ENCODE results near the gene SNRK.
A peak's percentile ranks its signal among the peaks of the same experiment; 100 is the strongest.

Gene SNRK

GRCh38 chr3:43286841-43287499 lies 630 bp downstream of the SNRK start:
- peak; percentile 7 for ATAC-seq
- H3K36me3 Mint-ChIP-seq (ENCODE audit: low read depth), result peaks cover 7% of the 10 kb centered on the region
- peak overlapping the region; percentile 97 for H3K27ac Mint-ChIP-seq
- no peaks in the 10 kb centered on the region for H3K9me3 Mint-ChIP-seq
- H3K4me3 Mint-ChIP-seq, result peak overlapping the region; percentile 91
- peaks cover 48% of the 10 kb centered on the region for H3K4me1 Mint-ChIP-seq
- no peaks in the 10 kb centered on the region for H3K27me3 Mint-ChIP-seq
- DNase-seq, result peak; percentile 32

GRCh38 chr3:43287500-43287873 lies 1.1 kb downstream of the SNRK start:
- H3K27me3 Mint-ChIP-seq, result no peaks in the 10 kb centered on the region
- no peak for ATAC-seq
- H3K36me3 Mint-ChIP-seq (ENCODE audit: low read depth), result peaks cover 7% of the 10 kb centered on the region
- peak overlapping the region; percentile 91 for H3K4me3 Mint-ChIP-seq
- no peak for DNase-seq
- H3K9me3 Mint-ChIP-seq, result no peaks in the 10 kb centered on the region
- H3K27ac Mint-ChIP-seq, result peak overlapping the region; percentile 97
- peaks cover 49% of the 10 kb centered on the region for H3K4me1 Mint-ChIP-seq

GRCh38 chr3:43288366-43288765 lies 2.0 kb downstream of the SNRK start:
- no peak for DNase-seq
- Mint-ChIP-seq H3K27me3 (no peaks in the 10 kb centered on the region), H3K4me3 (peak overlapping the region; percentile 91), H3K4me1 (peaks cover 58% of the 10 kb centered on the region), H3K9me3 (no peaks in the 10 kb centered on the region), H3K27ac (peak overlapping the region; percentile 97), H3K36me3 (ENCODE audit: low read depth) (peaks cover 9% of the 10 kb centered on the region)
- peak; percentile 37 for ATAC-seq

- Mint-ChIP-seq H3K27ac (peak overlapping the region; percentile 97), H3K9me3 (no peaks in the 10 kb centered on the region), H3K27me3 (no peaks in the 10 kb centered on the region), H3K4me3 (peak overlapping the region; percentile 91), H3K4me1 (peaks cover 60% of the 10 kb centered on the region), H3K36me3 (ENCODE audit: low read depth) (peaks cover 9% of the 10 kb centered on the region)
- peak; percentile 13 for ATAC-seq
- no peak for DNase-seq
These were observed 2.5 kb downstream of the SNRK start for GRCh38 chr3:43288850-43289249.

GRCh38 chr3:43289401-43289800 lies 3.1 kb downstream of the SNRK start:
- H3K4me1 Mint-ChIP-seq, result peaks cover 66% of the 10 kb centered on the region
- H3K27me3 Mint-ChIP-seq, result no peaks in the 10 kb centered on the region
- peaks cover 9% of the 10 kb centered on the region for H3K36me3 Mint-ChIP-seq (ENCODE audit: low read depth)
- ATAC-seq (no peak), DNase-seq (no peak)
- H3K27ac Mint-ChIP-seq, result peak overlapping the region; percentile 97
- H3K4me3 Mint-ChIP-seq, result peak overlapping the region; percentile 91
- no peaks in the 10 kb centered on the region for H3K9me3 Mint-ChIP-seq

DNA sequence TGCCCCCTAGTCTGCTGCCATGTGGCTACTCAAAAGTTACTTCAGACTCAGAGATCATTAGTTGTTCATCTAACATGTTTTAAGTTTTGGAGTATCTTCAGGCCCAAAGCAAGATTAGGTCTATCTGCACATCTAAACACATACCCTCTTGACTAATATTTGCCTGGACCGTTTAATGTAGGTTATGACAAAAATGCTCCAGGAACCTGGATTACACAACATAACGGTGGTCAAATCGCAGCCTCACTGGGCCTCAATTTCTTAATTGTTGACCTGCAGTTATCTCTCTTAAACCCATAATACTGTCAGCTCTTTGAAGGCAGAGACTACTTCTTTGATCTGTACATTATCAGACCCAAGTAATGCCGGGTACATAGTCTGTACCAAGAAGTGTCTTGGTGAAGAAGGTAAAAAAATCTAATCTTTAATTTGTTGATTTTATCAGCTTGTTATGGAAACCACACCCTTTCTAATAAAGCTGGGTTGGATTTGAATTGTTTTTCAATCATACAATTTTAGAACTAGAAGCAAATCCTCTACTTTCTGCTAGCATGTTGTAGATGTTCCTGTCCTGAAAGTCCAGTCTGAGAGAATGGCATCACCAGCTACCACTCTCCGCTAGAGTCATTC lies 3.6 kb downstream of the SNRK start:
- peaks cover 71% of the 10 kb centered on the region for H3K4me1 Mint-ChIP-seq
- ATAC-seq, result no peak
- H3K27ac Mint-ChIP-seq, result peak overlapping the region; percentile 97
- H3K27me3 Mint-ChIP-seq, result no peaks in the 10 kb centered on the region
- peak overlapping the region; percentile 91 for H3K4me3 Mint-ChIP-seq
- H3K9me3 Mint-ChIP-seq, result no peaks in the 10 kb centered on the region
- no peak for DNase-seq
- peaks cover 9% of the 10 kb centered on the region for H3K36me3 Mint-ChIP-seq (ENCODE audit: low read depth)

DNA sequence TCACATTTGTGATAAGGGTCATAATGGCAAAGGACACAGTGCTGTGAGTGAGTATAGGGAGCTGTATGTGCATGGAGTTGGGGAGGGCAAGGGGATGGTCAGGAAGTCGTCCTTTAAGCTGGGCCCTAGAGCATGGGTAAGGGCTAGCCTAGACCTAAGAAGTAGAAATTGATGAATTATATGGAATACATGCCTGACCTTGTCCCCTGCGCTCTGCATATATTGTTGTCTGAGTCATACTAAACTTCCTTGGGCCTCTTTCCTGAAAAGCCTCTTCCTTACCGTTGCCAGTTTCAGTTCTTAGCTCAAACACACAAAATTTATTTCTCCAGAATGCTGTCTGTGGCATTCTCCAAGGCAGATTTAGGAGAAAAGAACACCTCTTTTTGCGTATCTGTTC lies 4.6 kb downstream of the SNRK start:
- ATAC-seq (no peak), DNase-seq (no peak)
- peaks cover 78% of the 10 kb centered on the region for H3K4me1 Mint-ChIP-seq
- no peaks in the 10 kb centered on the region for H3K27me3 Mint-ChIP-seq
- H3K36me3 Mint-ChIP-seq (ENCODE audit: low read depth), result peaks cover 9% of the 10 kb centered on the region
- H3K4me3 Mint-ChIP-seq, result peak overlapping the region; percentile 91
- H3K9me3 Mint-ChIP-seq, result no peaks in the 10 kb centered on the region
- peak overlapping the region; percentile 97 for H3K27ac Mint-ChIP-seq

DNA sequence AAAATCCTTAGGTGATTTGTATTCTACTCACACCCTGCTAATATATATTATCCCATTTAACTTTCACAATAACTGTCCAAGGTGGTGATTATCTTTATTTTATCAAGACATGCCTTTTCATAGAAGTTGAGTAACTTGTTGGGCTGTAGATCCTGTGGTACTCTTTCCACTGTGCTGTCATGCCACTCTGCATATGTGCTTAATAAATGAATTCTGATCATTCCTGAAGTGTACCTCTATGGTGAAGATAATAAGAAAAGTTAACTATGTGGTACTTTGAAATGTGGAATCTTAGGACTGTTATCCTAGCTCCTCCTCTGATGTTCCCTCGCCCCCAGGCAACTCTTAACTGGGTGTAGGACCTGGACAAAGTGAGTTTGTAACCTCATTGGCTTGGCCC lies 5.2 kb downstream of the SNRK start:
- Mint-ChIP-seq H3K36me3 (ENCODE audit: low read depth) (peaks cover 9% of the 10 kb centered on the region), H3K4me3 (peak overlapping the region; percentile 91), H3K4me1 (peaks cover 82% of the 10 kb centered on the region), H3K9me3 (no peaks in the 10 kb centered on the region), H3K27me3 (no peaks in the 10 kb centered on the region), H3K27ac (peak overlapping the region; percentile 97)
- no peak for DNase-seq
- ATAC-seq, result no peak

- no peaks in the 10 kb centered on the region for H3K9me3 Mint-ChIP-seq
- no peak overlapping the region for H3K4me3 Mint-ChIP-seq
- H3K27ac Mint-ChIP-seq, result peak overlapping the region; percentile 73
- peaks cover 8% of the 10 kb centered on the region for H3K36me3 Mint-ChIP-seq (ENCODE audit: low read depth)
- no peak for DNase-seq
- peaks cover 95% of the 10 kb centered on the region for H3K4me1 Mint-ChIP-seq
- no peaks in the 10 kb centered on the region for H3K27me3 Mint-ChIP-seq
- no peak for ATAC-seq
These were observed 8.6 kb downstream of the SNRK start for GRCh38 chr3:43294975-43295374.

DNA sequence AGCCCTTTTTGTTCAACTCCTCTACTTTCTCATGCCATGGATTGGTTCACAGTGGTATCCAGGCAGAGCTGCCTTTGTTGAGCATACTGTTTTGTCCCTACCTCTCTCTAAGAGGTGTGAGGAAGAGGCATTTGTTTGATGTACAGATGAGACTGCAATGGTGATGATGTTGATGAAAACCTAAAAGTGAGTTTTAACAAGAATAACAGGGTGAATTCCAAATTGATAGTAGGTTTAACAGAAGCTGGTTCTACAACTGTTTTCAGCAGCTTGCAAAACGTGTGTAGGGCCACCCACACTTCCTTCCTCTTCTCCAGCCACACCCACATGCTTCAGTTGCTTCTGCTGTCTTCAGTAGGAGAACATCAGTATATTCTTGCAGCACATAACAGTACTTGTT lies 10.2 kb downstream of the SNRK start:
- peak overlapping the region; percentile 80 for H3K27ac Mint-ChIP-seq
- H3K36me3 Mint-ChIP-seq (ENCODE audit: low read depth), result peaks cover 5% of the 10 kb centered on the region
- peaks cover 86% of the 10 kb centered on the region for H3K4me1 Mint-ChIP-seq
- H3K27me3 Mint-ChIP-seq, result no peaks in the 10 kb centered on the region
- ATAC-seq (peak; percentile 67), DNase-seq (peak; percentile 43)
- peak overlapping the region; percentile 66 for H3K4me3 Mint-ChIP-seq
- no peaks in the 10 kb centered on the region for H3K9me3 Mint-ChIP-seq

- H3K27me3 Mint-ChIP-seq, result no peaks in the 10 kb centered on the region
- peak overlapping the region; percentile 66 for H3K4me3 Mint-ChIP-seq
- ATAC-seq (no peak), DNase-seq (no peak)
- no peaks in the 10 kb centered on the region for H3K9me3 Mint-ChIP-seq
- peak overlapping the region; percentile 83 for H3K27ac Mint-ChIP-seq
- H3K4me1 Mint-ChIP-seq, result peaks cover 85% of the 10 kb centered on the region
- peaks cover 11% of the 10 kb centered on the region for H3K36me3 Mint-ChIP-seq (ENCODE audit: low read depth)
These were observed 12.0 kb downstream of the SNRK start for GRCh38 chr3:43298292-43298691.

DNA sequence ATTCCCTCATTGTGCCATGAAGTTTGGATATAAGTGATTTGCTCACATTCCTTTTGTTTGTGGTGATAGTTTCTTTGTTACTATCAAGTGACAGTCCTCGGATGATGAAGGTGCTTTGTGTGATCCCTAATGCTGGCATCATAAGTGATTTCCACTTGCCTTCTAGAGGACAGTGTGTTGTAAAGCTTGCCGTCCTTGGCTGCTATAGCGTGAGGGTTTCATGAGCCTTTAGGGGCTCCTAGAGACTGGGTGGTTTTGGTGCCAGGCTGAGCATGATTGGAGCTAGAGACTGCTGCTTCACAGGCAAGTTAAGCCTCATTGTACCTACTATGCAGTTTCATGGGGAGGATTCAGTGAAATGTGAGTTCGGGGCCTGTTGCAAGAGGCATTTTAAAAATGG lies 12.4 kb downstream of the SNRK start:
- H3K27me3 Mint-ChIP-seq, result no peaks in the 10 kb centered on the region
- H3K36me3 Mint-ChIP-seq (ENCODE audit: low read depth), result peaks cover 16% of the 10 kb centered on the region
- peak overlapping the region; percentile 83 for H3K27ac Mint-ChIP-seq
- DNase-seq (no peak), ATAC-seq (peak; percentile 52)
- peak overlapping the region; percentile 66 for H3K4me3 Mint-ChIP-seq
- peaks cover 88% of the 10 kb centered on the region for H3K4me1 Mint-ChIP-seq
- no peaks in the 10 kb centered on the region for H3K9me3 Mint-ChIP-seq

GRCh38 chr3:43302116-43302880 lies 16.0 kb downstream of the SNRK start:
- Mint-ChIP-seq H3K4me3 (peak overlapping the region; percentile 11), H3K27me3 (no peaks in the 10 kb centered on the region), H3K36me3 (ENCODE audit: low read depth) (peaks cover 22% of the 10 kb centered on the region), H3K4me1 (peaks cover 79% of the 10 kb centered on the region), H3K27ac (peak overlapping the region; percentile 71), H3K9me3 (no peaks in the 10 kb centered on the region)
- ATAC-seq, result no peak
- DNase-seq, result no peak

DNA sequence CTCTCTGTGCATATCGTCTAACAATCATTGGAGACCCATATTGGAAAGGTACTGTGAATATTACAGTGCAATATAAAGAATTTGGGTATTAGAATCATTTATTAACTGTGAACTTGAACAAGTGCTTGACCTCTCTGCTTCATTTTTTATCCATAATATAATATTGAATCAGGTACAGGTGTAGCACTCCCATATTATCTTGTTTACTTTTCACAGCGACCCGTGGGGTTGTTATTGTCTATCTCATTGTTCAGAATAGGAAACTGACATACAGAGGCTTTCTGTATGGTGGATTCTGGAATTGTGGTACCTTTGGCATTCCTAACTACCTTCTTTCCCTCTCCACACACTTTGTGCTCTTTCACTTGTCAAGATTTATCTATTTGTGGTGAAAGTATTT lies 17.8 kb downstream of the SNRK start:
- ATAC-seq, result no peak

DNA sequence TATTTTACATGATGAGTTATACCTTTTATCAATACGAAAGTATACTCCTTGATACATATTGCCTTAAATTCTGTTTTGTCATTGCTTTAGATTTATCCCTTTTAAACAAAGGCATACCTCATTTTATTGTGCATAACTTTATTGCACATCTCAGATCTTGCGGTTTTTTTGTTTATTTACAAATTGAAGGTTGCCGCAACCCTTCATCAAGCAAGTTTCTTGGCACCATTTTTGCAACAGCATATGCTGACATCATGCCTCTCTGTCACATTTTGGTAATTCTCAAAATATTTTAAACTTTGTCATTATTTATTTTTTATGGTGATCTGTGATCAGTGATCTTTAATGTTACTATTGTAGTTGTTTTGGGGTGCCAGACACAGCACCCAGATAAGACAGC lies 20.9 kb downstream of the SNRK start:
- H3K36me3 Mint-ChIP-seq (ENCODE audit: low read depth), result peaks cover 48% of the 10 kb centered on the region
- no peak for DNase-seq
- peaks cover 84% of the 10 kb centered on the region for H3K4me1 Mint-ChIP-seq
- H3K9me3 Mint-ChIP-seq, result no peaks in the 10 kb centered on the region
- H3K4me3 Mint-ChIP-seq, result peak overlapping the region; percentile 42
- no peak for ATAC-seq
- peak overlapping the region; percentile 61 for H3K27ac Mint-ChIP-seq
- no peaks in the 10 kb centered on the region for H3K27me3 Mint-ChIP-seq

More for the DNA sequence above, 17.8 kb downstream of the SNRK start:
- no peaks in the 10 kb centered on the region for H3K9me3 Mint-ChIP-seq
- H3K36me3 Mint-ChIP-seq (ENCODE audit: low read depth), result peaks cover 34% of the 10 kb centered on the region
- DNase-seq, result no peak
- H3K4me1 Mint-ChIP-seq, result peaks cover 80% of the 10 kb centered on the region
- no peaks in the 10 kb centered on the region for H3K27me3 Mint-ChIP-seq
- H3K4me3 Mint-ChIP-seq, result no peak overlapping the region
- H3K27ac Mint-ChIP-seq, result no peak overlapping the region
